Activated CD8-positive, alpha-beta T cell treated with anti-CD3 and anti-CD28 coated beads, Interleukin-2, amount 10 ng/mL, durations not matched to agents 7 days and 5 days (primary cell): ENCODE results near the gene RAI14. TPM values are rescaled to one million over a fixed set of nuclear protein-coding genes. Genes with fewer than 3 reads are reported as not detected.

Source experiments
- ATAC-seq: fragments of 150-1000 bp; cut with Tn5 transposase; one replicate; pipeline ENCODE4 v1.10.0; 2021; ENCODE audit warnings: moderate library complexity
- CTCF ChIA-PET: fragments of 350-600 bp; sonication (Branson Sonifier 250); formaldehyde crosslinking; loops from one replicate; lab custom pipeline; 2021; ENCODE audit warnings: antibody characterized with exemption; lab: Charles Lee
- POLR2A ChIA-PET: fragments of 350-600 bp; sonication (Branson Sonifier 250); formaldehyde crosslinking; loops from one replicate; lab custom pipeline; 2021; ENCODE audit warnings: antibody characterized with exemption; lab: Charles Lee
- DNase-seq: peaks from one replicate; pipeline ENCODE4 v3.0.0-alpha.2; 2020
- H3K27ac Mint-ChIP-seq: one replicate; pipeline ENCODE4 v1.8.0; 2021; ENCODE audit warnings: mild to moderate bottlenecking, mixed read lengths
- H3K27me3 Mint-ChIP-seq: one replicate; pipeline ENCODE4 v1.8.0; 2021; ENCODE audit warnings: low read depth, mixed read lengths
- H3K36me3 Mint-ChIP-seq: one replicate; pipeline ENCODE4 v1.8.0; 2021; ENCODE audit warnings: low read depth, mixed read lengths
- H3K4me1 Mint-ChIP-seq: one replicate; pipeline ENCODE4 v1.8.0; 2021; ENCODE audit warnings: low read depth, mixed read lengths
- H3K4me3 Mint-ChIP-seq: one replicate; pipeline ENCODE4 v1.8.0; 2021; ENCODE audit warnings: mild to moderate bottlenecking, mixed read lengths
- H3K9me3 Mint-ChIP-seq: one replicate; pipeline ENCODE4 v1.8.0; 2022; ENCODE audit warnings: mixed read lengths; ENCODE audit not compliant: insufficient read depth
- total RNA-seq, 2 experiments: library from RNA; stranded (reverse); gene quantifications; one replicate each; pipeline ENCODE4 v1.2.3, GENCODE V29; 2021

The RAI14 gene
- total RNA-seq, 2 experiments from 2014 or later, result not detected

DNA sequence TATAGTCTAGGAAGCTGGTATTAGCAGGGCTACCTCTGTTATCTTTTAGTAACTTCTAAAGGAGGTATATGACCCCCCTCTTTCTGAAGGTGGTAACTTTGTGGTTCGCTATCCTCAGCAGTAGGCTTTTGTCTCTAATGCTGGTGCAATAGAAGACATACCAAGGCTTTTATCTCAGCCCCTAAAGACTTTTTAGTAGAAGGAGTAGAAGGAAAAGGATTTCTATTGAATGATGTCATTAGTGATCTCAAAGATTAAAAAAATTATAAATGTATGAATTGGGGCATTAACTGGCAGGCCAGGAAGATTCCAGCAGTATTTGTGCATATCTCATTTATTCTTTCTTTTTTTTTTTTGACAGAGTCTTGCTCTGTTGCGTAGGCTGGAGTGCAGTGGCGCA, 78.2 kb downstream of the RAI14 start:
- ATAC-seq (no peak), DNase-seq (no peak)
- Mint-ChIP-seq H3K36me3 (no peaks in the 10 kb centered on the region), H3K9me3 (no peaks in the 10 kb centered on the region), H3K27ac (no peak overlapping the region), H3K4me1 (no peaks in the 10 kb centered on the region), H3K4me3 (no peak overlapping the region), H3K27me3 (peaks cover 2% of the 10 kb centered on the region)
- CTCF ChIA-PET, result no interaction called here
- POLR2A ChIA-PET, result no interaction called here

GRCh38 chr5:34735491-34736426, 79.6 kb downstream of the RAI14 start:
- no peak overlapping the region for H3K4me3 Mint-ChIP-seq
- ChIA-PET CTCF (no interaction called here), POLR2A (no interaction called here)
- no peaks in the 10 kb centered on the region for H3K9me3 Mint-ChIP-seq
- no peak overlapping the region for H3K27ac Mint-ChIP-seq
- no peaks in the 10 kb centered on the region for H3K36me3 Mint-ChIP-seq
- ATAC-seq (no peak), DNase-seq (no peak)
- peaks cover 2% of the 10 kb centered on the region for H3K27me3 Mint-ChIP-seq
- H3K4me1 Mint-ChIP-seq, result no peaks in the 10 kb centered on the region

DNA sequence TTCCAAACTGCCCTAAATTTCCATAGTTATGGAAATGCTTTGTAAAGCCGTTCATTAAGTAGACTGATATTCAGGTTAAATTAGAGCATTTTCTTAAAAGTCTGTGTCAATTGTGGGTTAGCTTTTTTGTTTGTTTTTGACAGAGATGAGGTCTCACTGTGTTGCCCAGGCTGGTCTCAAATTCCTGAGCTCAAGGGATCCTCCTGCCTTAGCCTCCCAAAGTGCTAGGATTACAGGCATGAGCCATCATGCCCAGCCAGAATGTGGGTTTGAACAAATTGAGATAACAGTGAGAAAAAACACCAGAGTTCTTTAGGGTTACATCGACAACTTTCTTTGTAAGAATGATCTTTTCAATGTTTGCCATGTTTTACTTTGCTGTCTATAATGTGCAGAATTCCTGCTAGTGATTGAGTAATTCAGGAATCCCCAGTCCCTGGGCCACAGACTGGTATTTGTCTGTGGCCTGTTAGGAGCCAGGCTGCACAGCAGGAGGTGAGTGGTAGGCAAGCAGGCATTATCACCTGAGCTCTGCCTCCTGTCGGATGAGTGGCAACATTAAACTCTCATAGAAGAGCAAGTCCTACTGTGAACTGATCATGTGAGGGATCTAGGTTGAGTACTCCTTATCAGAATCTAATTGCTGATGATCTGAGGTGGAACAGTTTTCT, 80.5 kb downstream of the RAI14 start:
- CTCF ChIA-PET, result no interaction called here
- H3K4me1 Mint-ChIP-seq, result no peaks in the 10 kb centered on the region

GRCh38 chr5:34737731-34738130, 81.6 kb downstream of the RAI14 start:
- peaks cover 2% of the 10 kb centered on the region for H3K27me3 Mint-ChIP-seq
- no peak overlapping the region for H3K4me3 Mint-ChIP-seq
- H3K36me3 Mint-ChIP-seq, result no peaks in the 10 kb centered on the region
- no peaks in the 10 kb centered on the region for H3K9me3 Mint-ChIP-seq
- no peak overlapping the region for H3K27ac Mint-ChIP-seq
- ATAC-seq (no peak), DNase-seq (no peak)
- H3K4me1 Mint-ChIP-seq, result no peaks in the 10 kb centered on the region
- ChIA-PET CTCF (no interaction called here), POLR2A (no interaction called here)

More for the DNA sequence above, 80.5 kb downstream of the RAI14 start:
- ATAC-seq, result no peak
- POLR2A ChIA-PET, result no interaction called here
- Mint-ChIP-seq H3K27me3 (peaks cover 2% of the 10 kb centered on the region), H3K9me3 (no peaks in the 10 kb centered on the region), H3K27ac (no peak overlapping the region), H3K4me3 (no peak overlapping the region), H3K36me3 (no peaks in the 10 kb centered on the region)
- no peak for DNase-seq

DNA sequence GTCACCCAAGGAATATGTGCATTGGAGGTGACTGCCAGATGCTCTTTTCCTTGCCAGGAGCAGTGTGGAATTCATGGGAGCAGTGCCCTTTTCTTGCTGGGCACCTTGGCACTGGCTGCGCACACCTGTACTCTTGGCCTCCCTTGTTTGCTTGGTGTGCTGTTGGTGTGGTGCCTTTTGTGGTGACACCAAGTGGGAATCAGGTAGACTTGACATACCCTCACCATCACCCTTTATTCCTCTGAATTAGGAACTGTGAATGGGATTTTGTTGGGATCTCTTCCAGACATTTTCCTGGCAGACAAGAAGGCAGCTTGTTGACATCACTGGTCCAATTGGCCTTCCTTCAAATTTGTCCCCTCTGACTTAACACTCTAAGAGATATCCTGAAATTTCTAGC, 82.3 kb downstream of the RAI14 start:
- no peak for DNase-seq
- Mint-ChIP-seq H3K27me3 (peaks cover 2% of the 10 kb centered on the region), H3K36me3 (no peaks in the 10 kb centered on the region), H3K27ac (no peak overlapping the region), H3K9me3 (no peaks in the 10 kb centered on the region), H3K4me1 (no peaks in the 10 kb centered on the region), H3K4me3 (no peak overlapping the region)
- CTCF ChIA-PET, result no interaction called here
- no peak for ATAC-seq
- POLR2A ChIA-PET, result no interaction called here

- no peaks in the 10 kb centered on the region for H3K9me3 Mint-ChIP-seq
- DNase-seq, result no peak
- no peaks in the 10 kb centered on the region for H3K36me3 Mint-ChIP-seq
- ChIA-PET POLR2A (no interaction called here), CTCF (no interaction called here)
- no peak overlapping the region for H3K4me3 Mint-ChIP-seq
- H3K27ac Mint-ChIP-seq, result no peak overlapping the region
- no peaks in the 10 kb centered on the region for H3K4me1 Mint-ChIP-seq
- H3K27me3 Mint-ChIP-seq, result peaks cover 2% of the 10 kb centered on the region
- ATAC-seq, result no peak
Observed at GRCh38 chr5:34740389-34740806, 84.3 kb downstream of the RAI14 start.

- no peaks in the 10 kb centered on the region for H3K9me3 Mint-ChIP-seq
- ATAC-seq (no peak), DNase-seq (no peak)
- ChIA-PET POLR2A (no interaction called here), CTCF (no interaction called here)
- H3K4me3 Mint-ChIP-seq, result no peak overlapping the region
- no peaks in the 10 kb centered on the region for H3K4me1 Mint-ChIP-seq
- H3K36me3 Mint-ChIP-seq, result no peaks in the 10 kb centered on the region
- H3K27ac Mint-ChIP-seq, result no peak overlapping the region
- H3K27me3 Mint-ChIP-seq, result no peaks in the 10 kb centered on the region
Observed at GRCh38 chr5:34742061-34742460, 85.9 kb downstream of the RAI14 start.

DNA sequence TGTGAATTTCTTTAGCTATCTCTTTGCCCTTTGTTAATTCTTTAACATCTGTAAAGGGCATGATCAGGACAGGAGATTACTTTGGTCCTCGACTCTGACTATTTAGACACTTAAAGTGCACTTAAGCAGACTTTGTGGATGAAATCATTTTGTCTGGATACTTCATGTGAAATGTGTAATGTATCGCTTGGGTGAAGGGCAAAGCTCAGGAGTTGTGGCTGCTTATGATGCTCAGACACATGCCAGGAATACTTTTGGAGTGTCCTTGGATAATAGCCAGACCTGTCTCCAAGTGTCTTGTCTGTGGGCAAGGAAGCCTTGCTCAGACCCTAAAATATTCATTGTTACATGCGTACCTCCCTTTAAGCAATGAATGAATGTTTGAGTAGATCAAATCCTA, 87.8 kb downstream of the RAI14 start:
- ATAC-seq (no peak), DNase-seq (no peak)
- POLR2A ChIA-PET, result no interaction called here
- Mint-ChIP-seq H3K27me3 (no peaks in the 10 kb centered on the region), H3K27ac (no peak overlapping the region), H3K9me3 (no peaks in the 10 kb centered on the region), H3K4me3 (no peak overlapping the region), H3K4me1 (no peaks in the 10 kb centered on the region), H3K36me3 (no peaks in the 10 kb centered on the region)
- CTCF ChIA-PET, result no interaction called here

DNA sequence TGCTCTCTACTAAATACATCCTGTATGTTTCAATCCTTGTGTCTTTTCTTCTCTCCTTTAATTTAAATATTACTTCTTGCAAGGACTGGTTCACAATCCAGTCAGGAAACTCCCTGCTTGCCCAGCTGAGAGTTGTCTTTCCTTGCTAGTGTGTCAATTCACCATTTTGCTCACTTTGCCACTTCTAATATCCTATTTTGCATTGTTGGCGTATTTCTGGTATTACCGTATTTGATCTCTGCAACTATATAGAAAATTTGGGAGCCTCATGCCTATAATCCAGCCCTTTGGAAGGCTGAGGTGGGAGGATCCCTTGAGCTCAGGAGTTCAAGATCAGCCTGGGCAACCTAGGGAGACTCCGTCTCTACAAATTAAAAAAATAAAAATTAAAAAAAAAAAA, 92.3 kb downstream of the RAI14 start:
- peaks cover 3% of the 10 kb centered on the region for H3K27me3 Mint-ChIP-seq
- POLR2A ChIA-PET, result no interaction called here

DNA sequence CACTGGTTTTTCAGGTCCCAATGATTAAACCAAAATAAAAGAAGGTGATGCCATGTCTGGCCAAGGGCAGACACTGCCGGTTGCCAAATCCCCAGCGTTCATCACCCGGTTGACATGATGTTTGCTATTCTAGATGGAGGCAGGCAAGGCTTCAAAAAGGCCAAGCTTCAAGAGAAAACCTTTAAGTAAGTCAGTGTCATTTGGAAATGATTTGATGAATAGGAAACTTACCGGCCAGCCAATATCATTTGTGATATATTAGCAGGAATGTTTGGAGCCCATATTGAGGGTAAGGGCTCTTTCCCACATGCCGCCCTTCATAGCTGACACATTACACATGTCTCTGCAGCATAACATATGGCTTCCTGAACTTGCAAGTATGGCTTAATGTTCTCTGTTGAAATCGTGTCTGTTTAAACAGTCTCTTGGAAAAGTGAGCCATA, 93.3 kb downstream of the RAI14 start:
- Mint-ChIP-seq H3K27me3 (peaks cover 3% of the 10 kb centered on the region), H3K9me3 (no peaks in the 10 kb centered on the region), H3K4me3 (no peak overlapping the region), H3K4me1 (no peaks in the 10 kb centered on the region), H3K27ac (no peak overlapping the region), H3K36me3 (no peaks in the 10 kb centered on the region)
- CTCF ChIA-PET, result no interaction called here
- no peak for ATAC-seq
- DNase-seq, result no peak
- POLR2A ChIA-PET, result no interaction called here

More for the DNA sequence above, 92.3 kb downstream of the RAI14 start:
- Mint-ChIP-seq H3K27ac (no peak overlapping the region), H3K4me1 (no peaks in the 10 kb centered on the region), H3K4me3 (no peak overlapping the region), H3K36me3 (no peaks in the 10 kb centered on the region), H3K9me3 (no peaks in the 10 kb centered on the region)
- CTCF ChIA-PET, result no interaction called here
- DNase-seq, result no peak
- no peak for ATAC-seq

GRCh38 chr5:34750206-34750605, 94.1 kb downstream of the RAI14 start:
- ATAC-seq (no peak), DNase-seq (no peak)
- no peak overlapping the region for H3K4me3 Mint-ChIP-seq
- H3K9me3 Mint-ChIP-seq, result no peaks in the 10 kb centered on the region
- H3K27me3 Mint-ChIP-seq, result peaks cover 3% of the 10 kb centered on the region
- ChIA-PET CTCF (no interaction called here), POLR2A (no interaction called here)
- H3K36me3 Mint-ChIP-seq, result no peaks in the 10 kb centered on the region
- no peaks in the 10 kb centered on the region for H3K4me1 Mint-ChIP-seq
- H3K27ac Mint-ChIP-seq, result no peak overlapping the region
